NCI-H1930 (cell line): ENCODE results near the gene HGD.
"Not testable (repeated sequence)": the region's sequence is repeated elsewhere in the genome, so short reads cannot be mapped to it uniquely, and the experiment has no call there.

Experiments used
- DNase-seq, 2 experiments: peaks; one replicate each; lab custom pipeline; 2025; lab: John Stamatoyannopoulos, UW

The HGD gene

GRCh38 chr3:120637851-120638559 is 44.0 kb downstream of the HGD start:
- DNase-seq: no peak

- DNase-seq: no peak
Measured at GRCh38 chr3:120636795-120637401, 45.1 kb downstream of the HGD start.

- DNase-seq: no peak
Measured at GRCh38 chr3:120634539-120634938, 47.5 kb downstream of the HGD start.

GRCh38 chr3:120625159-120625586 is 56.9 kb downstream of the HGD start:
- DNase-seq: no peak

- DNase-seq: no peak
Measured at GRCh38 chr3:120623727-120624093, 58.3 kb downstream of the HGD start.

GRCh38 chr3:120622870-120623726 is 58.9 kb downstream of the HGD start:
- DNase-seq: no peak

- DNase-seq: no peak
Measured at GRCh38 chr3:120622457-120622856, 59.6 kb downstream of the HGD start.

- DNase-seq: not testable (repeated sequence)
Measured at GRCh38 chr3:120616745-120617144, 65.3 kb downstream of the HGD start.

GRCh38 chr3:120615847-120616609 is 66.0 kb downstream of the HGD start:
- DNase-seq: no peak

GRCh38 chr3:120614765-120615164 is 67.3 kb downstream of the HGD start:
- DNase-seq: no peak

- no peak for DNase-seq
Measured at GRCh38 chr3:120608506-120608905, 73.5 kb downstream of the HGD start.

GRCh38 chr3:120604784-120605183 is 77.3 kb downstream of the HGD start:
- no peak for DNase-seq

GRCh38 chr3:120604382-120604781 is 77.7 kb downstream of the HGD start:
- DNase-seq: no peak

GRCh38 chr3:120602682-120603081 is 79.4 kb downstream of the HGD start:
- DNase-seq: no peak

- no peak for DNase-seq
Measured at GRCh38 chr3:120601554-120601953, 80.5 kb downstream of the HGD start.

- no peak for DNase-seq
Measured at GRCh38 chr3:120599211-120599610, 82.8 kb downstream of the HGD start.

GRCh38 chr3:120597445-120598049 is 84.5 kb downstream of the HGD start:
- DNase-seq: no peak

GRCh38 chr3:120596853-120597223 is 85.2 kb downstream of the HGD start:
- DNase-seq: no peak

GRCh38 chr3:120596116-120596852 is 85.8 kb downstream of the HGD start, which contains the start of gene NDUFB4:
TSS of gene NDUFB4 (plus strand) at chr3:120596336. CDS start at chr3:120596360, 24 bp downstream.
- DNase-seq: peak; percentile 95

GRCh38 chr3:120595788-120596115 is 86.3 kb downstream of the HGD start:
- DNase-seq: no peak

- DNase-seq: no peak
Measured at GRCh38 chr3:120587332-120587975, 94.6 kb downstream of the HGD start.
